ENCODE results near the gene STS.

DNA sequence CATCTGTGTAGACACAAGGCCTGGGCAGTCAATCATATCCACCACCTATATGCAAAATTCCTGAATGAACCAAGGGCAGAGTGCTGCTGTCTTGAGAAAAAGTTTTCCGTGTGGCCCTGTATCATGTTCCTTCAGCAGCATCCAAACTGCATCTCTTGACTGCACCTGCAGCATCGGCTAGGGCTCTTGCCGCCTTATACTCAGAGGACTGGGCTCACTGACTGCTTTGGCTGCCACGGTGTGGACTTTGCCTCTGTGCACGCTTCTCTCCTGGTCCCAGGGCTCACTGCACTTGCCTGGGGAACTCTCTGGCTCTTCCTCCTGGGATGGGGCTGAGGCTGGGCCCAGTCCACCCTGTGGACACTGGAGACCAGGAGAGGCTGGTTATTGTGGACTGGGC, 39.5 kb upstream of the STS start:
- TF ChIP-seq CTCF (conservative IDR thresholded peaks at IDR 0.05) (no peak), ZFX (IDR thresholded peaks at IDR 0.05) (no peak)

Measured in C4-2B (cell line).